Colonic mucosa (tissue), 4 donors: ENCODE results near the gene CTIF. TPM values are rescaled to one million over a fixed set of nuclear protein-coding genes. Genes with fewer than 3 reads are reported as not detected.

ENCODE experiments used
- DNase-seq: peaks from one replicate; pipeline ENCODE4 v3.0.0-alpha.2; 2020
- H3K27ac ChIP-seq: fragments of 200-600 bp; one replicate; pipeline ENCODE4 v1.8.0; 2021
- H3K27me3 ChIP-seq: fragments of 200-600 bp; one replicate; pipeline ENCODE4 v1.8.0; 2021
- H3K36me3 ChIP-seq: fragments of 200-600 bp; one replicate; pipeline ENCODE4 v1.8.0; 2021
- H3K4me1 ChIP-seq: fragments of 200-600 bp; one replicate; pipeline ENCODE4 v1.8.0; 2021; ENCODE audit warnings: mild to moderate bottlenecking
- H3K4me3 ChIP-seq: fragments of 200-600 bp; one replicate; pipeline ENCODE4 v1.8.0; 2021
- H3K9ac ChIP-seq, 2 donors: one replicate each; pipeline ENCODE4 v1.7.0; 2013; ENCODE audit warnings: control low read depth in 2 of 2, low read depth in 2 of 2, low read length in 2 of 2
- H3K9me3 ChIP-seq: fragments of 200-600 bp; one replicate; pipeline ENCODE4 v1.8.0; 2021
- intact Hi-C: fragments of 100-400 bp; cut with DNase I; formaldehyde crosslinking; loops from one replicate; pipeline ENCODE4 v1.14.1; 2022
- total RNA-seq, 2 donors: library from RNA; stranded (reverse); fragmentation: NEBNext Ultra II Directional in 1 of 2; extraction: Animal tissue kit (Norgen Biotek cat#: 25700) in 1 of 2; gene quantifications; one replicate each; pipeline ENCODE4 v1.2.1, GENCODE V29; 2021
- TF ChIP-seq, protein P1 (sequence below): fragments of 200-600 bp; IDR thresholded peaks from one replicate; pipeline ENCODE4 v1.8.0; 2022; ENCODE audit warnings: antibody characterized with exemption, mild to moderate bottlenecking
- donor health status: healthy.
- donor health status: DM: no; HTN: no; CAD: no.
- donor health status: DM: no; HTN: no; CAD: no.

The CTIF gene
- total RNA-seq, 2 donors from 2014 or later: 13.0 to 16.7 TPM

DNA sequence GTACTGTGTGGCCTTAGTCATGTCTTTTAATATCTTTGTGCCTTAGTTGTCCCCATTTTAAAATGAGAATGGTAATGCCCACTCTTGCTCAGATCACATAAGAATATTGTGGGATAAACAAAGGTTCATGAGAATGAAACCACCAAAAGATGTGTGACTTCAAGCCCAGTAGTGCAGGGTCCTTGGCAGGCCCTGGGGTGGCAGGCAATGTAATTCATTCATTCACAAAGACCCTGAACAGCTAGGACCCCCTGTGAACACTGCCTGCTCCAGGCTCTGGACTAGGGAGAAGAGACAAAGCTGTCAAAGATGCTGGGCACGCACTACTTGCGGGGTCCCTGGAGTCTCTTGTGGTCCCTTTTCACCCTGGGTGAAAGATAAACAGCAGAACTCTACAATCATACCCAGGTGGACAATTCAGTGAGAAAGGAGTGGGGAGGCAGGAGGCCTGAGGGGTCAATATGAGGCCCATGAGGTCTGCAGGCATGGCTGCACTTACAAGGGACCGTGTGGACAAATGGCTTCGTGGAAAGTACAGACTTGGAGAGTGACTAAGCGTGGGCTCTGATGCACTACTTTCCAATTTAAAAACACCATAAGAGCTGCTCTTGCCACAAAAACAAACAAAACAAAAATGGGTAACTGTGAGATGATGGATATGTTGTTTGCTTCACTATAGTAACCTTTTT lies 275.8 kb downstream of the CTIF start:
- no peak overlapping the region for H3K27ac ChIP-seq
- intact Hi-C loops: no loop called here
- no peak for DNase-seq

DNA sequence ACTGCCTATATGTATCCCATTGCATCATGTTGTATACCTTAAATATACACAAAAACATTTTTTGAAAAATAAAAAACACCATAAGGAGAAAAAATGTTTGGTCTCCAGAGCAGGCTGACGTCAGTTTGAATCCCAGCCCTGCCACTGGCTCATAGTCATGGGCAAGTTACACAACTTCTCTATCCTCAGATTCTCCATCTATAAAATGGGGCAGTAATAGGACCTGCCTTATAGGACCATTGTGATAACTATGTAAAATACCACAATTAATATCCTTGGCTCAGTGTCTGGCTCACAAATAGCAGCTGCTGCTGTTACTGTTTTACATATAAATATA lies 276.3 kb downstream of the CTIF start:
- Histone ChIP-seq H3K4me1 (peaks cover 5% of the 10 kb centered on the region), H3K27ac (no peak overlapping the region), H3K36me3 (no peaks in the 10 kb centered on the region), H3K9me3 (no peaks in the 10 kb centered on the region), H3K27me3 (no peaks in the 10 kb centered on the region), H3K9ac (no peak overlapping the region), H3K4me3 (no peak overlapping the region)
- DNase-seq: no peak
- intact Hi-C loops: no loop called here
- TF ChIP-seq, protein P1, sequence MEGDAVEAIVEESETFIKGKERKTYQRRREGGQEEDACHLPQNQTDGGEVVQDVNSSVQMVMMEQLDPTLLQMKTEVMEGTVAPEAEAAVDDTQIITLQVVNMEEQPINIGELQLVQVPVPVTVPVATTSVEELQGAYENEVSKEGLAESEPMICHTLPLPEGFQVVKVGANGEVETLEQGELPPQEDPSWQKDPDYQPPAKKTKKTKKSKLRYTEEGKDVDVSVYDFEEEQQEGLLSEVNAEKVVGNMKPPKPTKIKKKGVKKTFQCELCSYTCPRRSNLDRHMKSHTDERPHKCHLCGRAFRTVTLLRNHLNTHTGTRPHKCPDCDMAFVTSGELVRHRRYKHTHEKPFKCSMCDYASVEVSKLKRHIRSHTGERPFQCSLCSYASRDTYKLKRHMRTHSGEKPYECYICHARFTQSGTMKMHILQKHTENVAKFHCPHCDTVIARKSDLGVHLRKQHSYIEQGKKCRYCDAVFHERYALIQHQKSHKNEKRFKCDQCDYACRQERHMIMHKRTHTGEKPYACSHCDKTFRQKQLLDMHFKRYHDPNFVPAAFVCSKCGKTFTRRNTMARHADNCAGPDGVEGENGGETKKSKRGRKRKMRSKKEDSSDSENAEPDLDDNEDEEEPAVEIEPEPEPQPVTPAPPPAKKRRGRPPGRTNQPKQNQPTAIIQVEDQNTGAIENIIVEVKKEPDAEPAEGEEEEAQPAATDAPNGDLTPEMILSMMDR: no peak

More for the DNA sequence above, 275.8 kb downstream of the CTIF start:
- no peaks in the 10 kb centered on the region for H3K36me3 ChIP-seq
- no peaks in the 10 kb centered on the region for H3K9me3 ChIP-seq
- H3K4me1 ChIP-seq: peaks cover 5% of the 10 kb centered on the region
- TF ChIP-seq, protein P1: no peak
- H3K9ac ChIP-seq: no peak overlapping the region
- H3K27me3 ChIP-seq: no peaks in the 10 kb centered on the region
- H3K4me3 ChIP-seq: no peak overlapping the region

GRCh38 chr18:48815581-48816324 lies 276.9 kb downstream of the CTIF start:
- no peaks in the 10 kb centered on the region for H3K9me3 ChIP-seq
- intact Hi-C loops: no loop called here
- H3K27me3 ChIP-seq: no peaks in the 10 kb centered on the region
- H3K27ac ChIP-seq: no peak overlapping the region
- H3K9ac ChIP-seq: no peak overlapping the region
- DNase-seq: no peak
- H3K4me1 ChIP-seq: peaks cover 5% of the 10 kb centered on the region
- TF ChIP-seq, protein P1: no peak
- H3K36me3 ChIP-seq: no peaks in the 10 kb centered on the region
- no peak overlapping the region for H3K4me3 ChIP-seq

DNA sequence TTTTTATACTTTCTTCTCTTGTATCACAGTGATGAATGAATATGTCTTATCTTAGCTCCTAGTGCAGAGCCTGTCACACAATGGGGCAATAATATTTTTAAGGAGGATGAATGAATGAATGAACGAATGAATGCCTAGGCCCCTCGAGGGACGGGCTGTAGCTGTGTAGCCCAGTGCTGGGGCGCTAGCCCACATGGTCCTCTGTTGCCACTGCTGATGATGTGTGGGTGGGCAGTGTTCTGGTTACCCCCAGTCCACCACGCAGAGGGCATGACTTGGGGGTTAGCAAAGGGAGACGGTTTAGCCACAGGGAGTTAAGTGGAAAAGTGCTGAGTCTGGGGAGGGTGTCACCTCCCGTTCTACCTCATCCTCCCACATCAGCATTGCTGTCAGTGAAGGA lies 277.7 kb downstream of the CTIF start:
- H3K9ac ChIP-seq: no peak overlapping the region
- TF ChIP-seq, protein P1: no peak
- H3K36me3 ChIP-seq: no peaks in the 10 kb centered on the region
- H3K27me3 ChIP-seq: no peaks in the 10 kb centered on the region
- H3K4me1 ChIP-seq: peaks cover 5% of the 10 kb centered on the region
- no peaks in the 10 kb centered on the region for H3K9me3 ChIP-seq
- intact Hi-C loops: no loop called here
- DNase-seq: no peak
- H3K4me3 ChIP-seq: no peak overlapping the region
- no peak overlapping the region for H3K27ac ChIP-seq

DNA sequence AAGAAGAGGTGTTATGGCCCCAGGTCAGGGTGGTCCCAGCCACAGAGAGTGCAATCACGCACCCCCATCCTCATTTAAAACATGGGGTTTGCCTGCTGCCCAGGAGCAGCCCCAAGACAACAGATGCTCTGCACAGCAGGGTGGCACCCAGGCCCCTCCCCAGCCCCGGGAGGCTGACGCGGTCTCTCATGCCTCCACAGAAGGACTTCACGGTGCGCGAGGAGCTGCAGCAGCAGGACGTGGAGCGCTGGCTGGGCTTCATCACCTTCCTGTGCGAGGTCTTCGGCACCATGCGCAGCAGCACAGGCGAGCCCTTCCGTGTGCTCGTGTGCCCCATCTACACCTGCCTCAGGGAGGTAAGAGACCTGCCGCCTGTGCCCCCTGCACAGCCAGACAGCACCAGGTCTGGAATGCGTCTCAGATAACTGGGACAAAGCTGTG lies 278.2 kb downstream of the CTIF start:
- Histone ChIP-seq H3K9ac (no peak overlapping the region), H3K36me3 (no peaks in the 10 kb centered on the region), H3K4me3 (no peak overlapping the region), H3K27me3 (no peaks in the 10 kb centered on the region), H3K9me3 (no peaks in the 10 kb centered on the region), H3K4me1 (peaks cover 5% of the 10 kb centered on the region), H3K27ac (no peak overlapping the region)
- no peak for DNase-seq
- TF ChIP-seq, protein P1: no peak
- intact Hi-C loops: no loop called here
